ENCODE results near the gene HIRA. TPM values are rescaled to one million over a fixed set of nuclear protein-coding genes. Genes with fewer than 3 reads are reported as not detected.

The HIRA gene
- total and polyA plus RNA-seq, 9 of the 15 experiments (the other 6 are each of a cell fraction or from before 2014, with no cell fraction given), result 0.96 to 132 (median 58.4) TPM

GRCh38 chr22:19436444-19437161, 5.1 kb upstream of the HIRA start (continued):
- TF ChIP-seq ZNF512 (tag; IDR thresholded peaks at IDR 0.05), result peak; percentile 10; the same call in 1 of the 2 replicates
- TF ChIP-seq, protein P1, sequence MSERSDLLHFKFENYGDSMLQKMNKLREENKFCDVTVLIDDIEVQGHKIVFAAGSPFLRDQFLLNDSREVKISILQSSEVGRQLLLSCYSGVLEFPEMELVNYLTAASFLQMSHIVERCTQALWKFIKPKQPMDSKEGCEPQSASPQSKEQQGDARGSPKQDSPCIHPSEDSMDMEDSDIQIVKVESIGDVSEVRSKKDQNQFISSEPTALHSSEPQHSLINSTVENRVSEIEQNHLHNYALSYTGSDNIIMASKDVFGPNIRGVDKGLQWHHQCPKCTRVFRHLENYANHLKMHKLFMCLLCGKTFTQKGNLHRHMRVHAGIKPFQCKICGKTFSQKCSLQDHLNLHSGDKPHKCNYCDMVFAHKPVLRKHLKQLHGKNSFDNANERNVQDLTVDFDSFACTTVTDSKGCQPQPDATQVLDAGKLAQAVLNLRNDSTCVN (CRISPR knock-in tag; IDR thresholded peaks at IDR 0.05), result peak; percentile 75; the same call in 1 of the 2 replicates
- TF ChIP-seq OTX1 (CRISPR knock-in tag; IDR thresholded peaks at IDR 0.05), result 0 out of 2 replicates have a peak, but pooled peaks have one; percentile 35
- 0 out of 2 replicates have a peak, but pooled peaks have one; percentile 3 for TF ChIP-seq CCAR2 (IDR thresholded peaks at IDR 0.05; ENCODE audit: low read depth, low read length)
- TF ChIP-seq, protein P2, sequence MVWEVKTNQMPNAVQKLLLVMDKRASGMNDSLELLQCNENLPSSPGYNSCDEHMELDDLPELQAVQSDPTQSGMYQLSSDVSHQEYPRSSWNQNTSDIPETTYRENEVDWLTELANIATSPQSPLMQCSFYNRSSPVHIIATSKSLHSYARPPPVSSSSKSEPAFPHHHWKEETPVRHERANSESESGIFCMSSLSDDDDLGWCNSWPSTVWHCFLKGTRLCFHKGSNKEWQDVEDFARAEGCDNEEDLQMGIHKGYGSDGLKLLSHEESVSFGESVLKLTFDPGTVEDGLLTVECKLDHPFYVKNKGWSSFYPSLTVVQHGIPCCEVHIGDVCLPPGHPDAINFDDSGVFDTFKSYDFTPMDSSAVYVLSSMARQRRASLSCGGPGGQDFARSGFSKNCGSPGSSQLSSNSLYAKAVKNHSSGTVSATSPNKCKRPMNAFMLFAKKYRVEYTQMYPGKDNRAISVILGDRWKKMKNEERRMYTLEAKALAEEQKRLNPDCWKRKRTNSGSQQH (CRISPR knock-in tag; IDR thresholded peaks at IDR 0.05), result 0 out of 2 replicates have a peak, but pooled peaks have one; percentile 13
